Prostate gland (tissue), 2 donors: ENCODE measurements around the gene DGAT2L6. TPM values are rescaled to one million over a fixed set of nuclear protein-coding genes. Genes with fewer than 3 reads are reported as not detected.

Source experiments
- DNase-seq: peaks from one replicate; pipeline ENCODE4 v3.0.0-alpha.2; 2019; ENCODE audit warnings: low spot score
- H3K27ac ChIP-seq, 2 donors: fragments of 200-600 bp; sonication (generic); 2 replicates each; pipeline ENCODE4 v1.5.1; 2017 to 2019
- H3K27me3 ChIP-seq: fragments of 200-600 bp; sonication (generic); replicated peaks from 2 replicates; pipeline ENCODE4 v1.5.1; 2019; ENCODE audit not compliant: insufficient read depth
- H3K36me3 ChIP-seq, 2 donors: fragments of 200-600 bp; sonication (generic); 1 replicate in 1 of 2; 2 replicates in 1 of 2; pipeline versions ENCODE4 v1.5.1 to v1.8.1; 2017 to 2019
- H3K4me1 ChIP-seq: fragments of 200-600 bp; sonication (generic); replicated peaks from 2 replicates; pipeline ENCODE4 v1.5.1; 2019
- H3K4me3 ChIP-seq, 2 donors: fragments of 200-600 bp; sonication (generic); 2 replicates each; pipeline ENCODE4 v1.5.1; 2017 to 2019
- H3K9me3 ChIP-seq: fragments of 200-600 bp; sonication (generic); 2 replicates; pipeline ENCODE4 v1.5.1; 2017
- POLR2A ChIP-seq: fragments of 450-650 bp; IDR thresholded peaks from one replicate; pipeline ENCODE4 v1.6.1; 2016; ENCODE audit warnings: antibody characterized with exemption, mild to moderate bottlenecking
- POLR2AphosphoS5 ChIP-seq: sonication (generic); formaldehyde crosslinking; IDR thresholded peaks from one replicate; pipeline ENCODE4 v1.6.1; 2017; ENCODE audit warnings: antibody characterized with exemption
- WGBS: methylation state at CpG from one replicate; pipeline ENCODE4 v1.1.5; 2018; 5-methylcytosine and 5-hydroxymethylcytosine counted together
- intact Hi-C: fragments of 100-400 bp; cut with DNase I; formaldehyde crosslinking; loops from one replicate; pipeline ENCODE4 v1.14.2; 2022
- total RNA-seq, 2 donors: library from RNA; depleted of rRNA; stranded (reverse); fragments of >200 nt; gene quantifications; one replicate each; pipeline ENCODE4 v1.1.0, GENCODE V29; 2016
- TF ChIP-seq, protein P1 (sequence below), 4 experiments: fragments of 200-600 bp in 2 of 4; fragments of 450-650 bp in 2 of 4; sonication (generic) in 2 of 4; IDR thresholded peaks; 1 replicate in 3 of 4; 2 replicates in 1 of 4; pipeline ENCODE4 v1.5.1; 2016 to 2019; ENCODE audit warnings: antibody characterized with exemption in 4 of 4, mild to moderate bottlenecking in 2 of 4, moderate library complexity in 2 of 4

The DGAT2L6 gene
- total RNA-seq, 2 donors from 2014 or later, result not detected

DNA sequence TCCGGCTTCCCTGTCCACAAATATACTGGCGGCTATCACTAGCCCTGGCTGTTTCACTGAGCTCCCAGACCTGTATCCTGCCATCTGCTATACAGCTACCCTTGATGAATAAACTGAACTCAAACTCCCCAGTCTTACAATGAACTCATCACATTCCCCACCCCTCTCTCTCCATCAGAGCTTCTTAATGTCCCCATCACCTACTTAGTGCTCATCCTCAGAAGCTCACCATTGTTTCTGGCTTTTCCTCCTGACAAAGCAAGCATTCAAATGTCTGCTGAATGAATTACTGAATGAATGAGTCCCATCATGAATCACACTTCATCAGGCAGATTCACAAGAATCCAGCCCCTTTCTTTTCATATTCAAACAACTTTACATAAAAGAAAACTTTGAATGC is 5.7 kb upstream of the DGAT2L6 start:
- 82% methylated on average over 2 of the region's 2 CpGs for WGBS
- Histone ChIP-seq H3K27ac (no peak overlapping the region), H3K27me3 (no peaks in the 10 kb centered on the region), H3K36me3 (no peaks in the 10 kb centered on the region), H3K4me3 (no peak overlapping the region), H3K9me3 (no peaks in the 10 kb centered on the region), H3K4me1 (no peaks in the 10 kb centered on the region)
- intact Hi-C loops, result no loop called here
- TF ChIP-seq, protein P1, sequence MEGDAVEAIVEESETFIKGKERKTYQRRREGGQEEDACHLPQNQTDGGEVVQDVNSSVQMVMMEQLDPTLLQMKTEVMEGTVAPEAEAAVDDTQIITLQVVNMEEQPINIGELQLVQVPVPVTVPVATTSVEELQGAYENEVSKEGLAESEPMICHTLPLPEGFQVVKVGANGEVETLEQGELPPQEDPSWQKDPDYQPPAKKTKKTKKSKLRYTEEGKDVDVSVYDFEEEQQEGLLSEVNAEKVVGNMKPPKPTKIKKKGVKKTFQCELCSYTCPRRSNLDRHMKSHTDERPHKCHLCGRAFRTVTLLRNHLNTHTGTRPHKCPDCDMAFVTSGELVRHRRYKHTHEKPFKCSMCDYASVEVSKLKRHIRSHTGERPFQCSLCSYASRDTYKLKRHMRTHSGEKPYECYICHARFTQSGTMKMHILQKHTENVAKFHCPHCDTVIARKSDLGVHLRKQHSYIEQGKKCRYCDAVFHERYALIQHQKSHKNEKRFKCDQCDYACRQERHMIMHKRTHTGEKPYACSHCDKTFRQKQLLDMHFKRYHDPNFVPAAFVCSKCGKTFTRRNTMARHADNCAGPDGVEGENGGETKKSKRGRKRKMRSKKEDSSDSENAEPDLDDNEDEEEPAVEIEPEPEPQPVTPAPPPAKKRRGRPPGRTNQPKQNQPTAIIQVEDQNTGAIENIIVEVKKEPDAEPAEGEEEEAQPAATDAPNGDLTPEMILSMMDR (IDR thresholded peaks at IDR 0.05), result no peak
- TF ChIP-seq POLR2A, result no peak
- no peak for TF ChIP-seq POLR2AphosphoS5
- no peak for DNase-seq

DNA sequence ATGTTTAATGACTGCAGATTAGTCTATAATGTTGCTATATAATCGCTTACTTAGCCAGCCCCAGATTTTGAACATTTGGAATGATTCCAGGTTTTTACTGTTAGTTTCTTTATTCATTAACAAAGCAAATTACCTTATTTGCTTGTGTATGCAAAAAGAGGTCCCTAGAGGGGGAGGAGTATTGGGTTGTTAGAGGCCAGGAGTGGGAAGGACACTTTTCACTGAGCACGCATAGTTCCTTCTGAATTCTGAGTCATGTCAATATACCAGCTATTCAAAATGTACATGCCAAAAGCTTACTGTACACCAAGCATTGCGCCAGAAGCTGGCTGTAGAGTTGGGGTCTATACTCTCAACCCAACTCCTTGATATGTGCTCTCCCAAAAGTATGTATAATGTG is 5.1 kb upstream of the DGAT2L6 start:
- WGBS, result 63% methylated on average over 3 of the region's 3 CpGs
- no peak for TF ChIP-seq POLR2AphosphoS5
- TF ChIP-seq POLR2A, result no peak
- TF ChIP-seq, protein P1 (IDR thresholded peaks at IDR 0.05), result no peak
- Histone ChIP-seq H3K27ac (no peak overlapping the region), H3K9me3 (no peaks in the 10 kb centered on the region), H3K4me3 (no peak overlapping the region), H3K36me3 (no peaks in the 10 kb centered on the region), H3K27me3 (no peaks in the 10 kb centered on the region), H3K4me1 (no peaks in the 10 kb centered on the region)
- intact Hi-C loops, result no loop called here
- no peak for DNase-seq

DNA sequence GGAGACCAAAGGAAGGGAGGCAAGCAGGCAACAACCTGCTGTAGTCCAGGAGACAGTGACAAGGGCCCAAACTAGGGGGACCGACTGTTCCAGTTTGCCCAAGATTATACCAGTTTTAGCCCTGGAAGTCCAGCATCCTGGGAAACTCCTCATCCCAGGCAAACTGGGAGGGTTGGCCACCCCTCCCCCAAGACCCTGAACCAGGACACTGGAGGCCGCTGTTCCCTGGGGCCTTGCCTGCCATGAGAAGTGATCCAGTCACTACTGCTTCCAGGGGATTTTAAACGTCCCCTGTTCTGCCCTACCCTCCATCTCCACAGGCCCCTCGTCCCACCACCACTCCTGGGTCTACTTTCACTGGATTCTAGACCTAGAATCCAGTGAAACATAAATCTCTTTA is 4.3 kb upstream of the DGAT2L6 start:
- no peak overlapping the region for H3K4me3 ChIP-seq
- TF ChIP-seq POLR2AphosphoS5 (no peak), POLR2A (no peak)
- TF ChIP-seq, protein P1 (IDR thresholded peaks at IDR 0.05), result no peak
- intact Hi-C loops, result no loop called here
- H3K9me3 ChIP-seq, result no peaks in the 10 kb centered on the region
- H3K27me3 ChIP-seq, result no peaks in the 10 kb centered on the region
- H3K36me3 ChIP-seq, result no peaks in the 10 kb centered on the region
- H3K4me1 ChIP-seq, result no peaks in the 10 kb centered on the region
- no peak overlapping the region for H3K27ac ChIP-seq
- WGBS, result 86% methylated on average over 3 of the region's 4 CpGs
- DNase-seq, result no peak

DNA sequence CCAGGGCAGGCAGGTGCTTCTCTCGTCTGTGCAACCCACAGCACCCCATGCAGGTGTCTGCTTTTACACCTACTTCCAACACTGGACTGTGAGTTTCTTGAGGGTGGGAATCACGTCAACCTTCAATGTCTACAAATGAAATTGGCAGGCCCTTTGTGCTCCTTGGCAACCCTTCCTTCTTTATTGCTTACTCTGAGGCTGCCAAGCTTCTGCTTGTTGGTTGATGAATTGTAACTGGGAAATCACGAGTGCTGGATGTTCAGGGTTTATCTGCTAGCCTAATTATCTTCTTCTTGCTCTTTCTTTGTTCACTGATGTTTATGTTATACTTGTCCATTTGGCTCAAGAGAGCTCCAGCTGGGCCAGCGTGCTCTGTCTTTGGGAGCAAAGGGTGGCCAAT is 2.5 kb upstream of the DGAT2L6 start:
- 31% methylated on average over 4 of the region's 4 CpGs for WGBS
- intact Hi-C loops, result no loop called here
- peak; percentile 59 for DNase-seq
- H3K36me3 ChIP-seq, result no peaks in the 10 kb centered on the region
- no peaks in the 10 kb centered on the region for H3K9me3 ChIP-seq
- no peaks in the 10 kb centered on the region for H3K4me1 ChIP-seq
- no peaks in the 10 kb centered on the region for H3K27me3 ChIP-seq
- no peak overlapping the region for H3K27ac ChIP-seq
- H3K4me3 ChIP-seq, result no peak overlapping the region
- no peak for TF ChIP-seq POLR2A
- TF ChIP-seq POLR2AphosphoS5, result peak; percentile 76

DNA sequence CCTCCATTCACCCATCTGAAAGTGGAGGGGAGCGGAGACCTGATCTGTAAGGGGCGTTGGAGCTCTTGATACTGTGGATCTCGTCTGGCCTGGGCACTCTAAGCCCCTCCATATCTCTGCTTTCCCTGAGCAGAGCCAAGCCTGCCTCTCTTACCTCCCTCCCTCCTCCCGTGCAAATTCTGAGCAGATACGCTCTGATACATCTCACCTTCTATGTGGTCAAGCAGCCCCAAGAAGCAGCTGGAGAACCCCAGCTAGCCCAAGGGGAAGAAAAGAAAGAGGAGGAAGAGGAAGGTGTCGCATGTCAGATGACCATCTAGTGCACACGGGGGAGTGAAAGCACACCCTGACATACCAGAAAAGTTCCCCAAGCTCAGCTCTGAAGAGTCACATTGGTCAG is 1.9 kb upstream of the DGAT2L6 start:
- Histone ChIP-seq H3K36me3 (no peaks in the 10 kb centered on the region), H3K4me1 (no peaks in the 10 kb centered on the region), H3K9me3 (no peaks in the 10 kb centered on the region), H3K4me3 (no peak overlapping the region), H3K27ac (no peak overlapping the region), H3K27me3 (no peaks in the 10 kb centered on the region)
- TF ChIP-seq, protein P1 (IDR thresholded peaks at IDR 0.05), result no peak
- TF ChIP-seq POLR2A (no peak), POLR2AphosphoS5 (no peak)
- intact Hi-C loops, result no loop called here
- WGBS, result 78% methylated on average over 7 of the region's 7 CpGs
- no peak for DNase-seq
